CD4-positive, alpha-beta T cell treated with Interferon gamma for 1 hour (primary cell): Measurements from ENCODE around the gene PIEZO1.

ENCODE experiments used
- DNase-seq: peaks from one replicate; pipeline ENCODE4 v3.0.0-alpha.2; 2020

PIEZO1 gene

GRCh38 chr16:88816736-88817535 lies 31.9 kb upstream of the PIEZO1 start:
- no peak for DNase-seq

DNA sequence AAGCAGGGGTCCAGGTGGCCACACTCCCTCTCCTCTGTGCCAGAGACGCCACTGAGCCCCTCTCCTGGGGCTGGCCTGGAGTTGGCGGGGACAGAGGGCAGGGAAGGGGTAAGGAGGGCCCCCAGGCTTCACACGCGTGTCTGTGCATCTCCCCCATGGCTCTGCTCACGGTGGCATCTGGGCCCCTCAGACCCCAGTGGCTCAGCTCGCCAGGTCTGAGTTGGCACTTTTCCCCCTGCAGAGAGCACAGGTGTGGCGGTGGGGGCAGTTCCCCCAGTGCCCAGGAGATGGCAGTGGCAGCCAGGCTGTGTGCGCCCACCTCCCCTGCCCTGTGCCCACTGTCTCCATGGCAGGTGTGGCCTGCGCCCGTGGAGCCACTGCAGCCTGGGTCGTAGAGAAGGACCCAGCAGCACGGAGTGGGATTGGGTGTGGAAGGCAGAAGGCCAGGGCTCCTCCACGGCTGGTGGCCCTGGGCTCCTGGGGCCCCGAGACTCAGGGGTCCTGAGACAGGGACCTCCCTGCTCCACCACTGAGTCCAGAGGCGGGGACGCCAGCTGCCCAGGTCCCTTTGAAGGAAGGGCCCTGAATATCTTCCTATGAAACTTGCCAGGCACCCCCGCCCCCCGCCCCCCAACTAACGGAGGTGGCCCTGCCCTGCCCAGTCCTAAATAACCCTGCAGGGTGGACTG lies 31.0 kb upstream of the PIEZO1 start:
- peak; percentile 41 for DNase-seq

- DNase-seq = no peak
Observed at GRCh38 chr16:88815227-88815626, 30.2 kb upstream of the PIEZO1 start.

DNA sequence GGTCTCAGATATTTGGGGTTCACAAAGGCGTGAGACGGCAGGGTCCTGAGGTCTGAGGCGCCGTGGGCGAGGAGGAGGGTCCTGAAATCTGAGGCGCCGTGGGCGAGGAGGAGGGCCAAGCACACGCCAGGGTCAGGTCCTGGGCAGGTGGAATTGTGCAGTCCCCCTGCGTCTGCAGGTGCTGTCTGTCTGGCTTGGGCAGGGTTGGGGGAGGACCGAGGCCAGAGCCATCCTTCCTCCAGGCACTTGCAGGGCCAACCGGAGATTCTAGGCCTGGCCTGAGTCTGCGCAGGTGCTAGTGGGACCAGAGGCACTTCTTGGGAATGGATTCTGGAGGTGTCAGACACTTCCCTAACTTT lies 29.1 kb upstream of the PIEZO1 start:
- no peak for DNase-seq

GRCh38 chr16:88813269-88814143 lies 28.5 kb upstream of the PIEZO1 start:
- DNase-seq = no peak

DNA sequence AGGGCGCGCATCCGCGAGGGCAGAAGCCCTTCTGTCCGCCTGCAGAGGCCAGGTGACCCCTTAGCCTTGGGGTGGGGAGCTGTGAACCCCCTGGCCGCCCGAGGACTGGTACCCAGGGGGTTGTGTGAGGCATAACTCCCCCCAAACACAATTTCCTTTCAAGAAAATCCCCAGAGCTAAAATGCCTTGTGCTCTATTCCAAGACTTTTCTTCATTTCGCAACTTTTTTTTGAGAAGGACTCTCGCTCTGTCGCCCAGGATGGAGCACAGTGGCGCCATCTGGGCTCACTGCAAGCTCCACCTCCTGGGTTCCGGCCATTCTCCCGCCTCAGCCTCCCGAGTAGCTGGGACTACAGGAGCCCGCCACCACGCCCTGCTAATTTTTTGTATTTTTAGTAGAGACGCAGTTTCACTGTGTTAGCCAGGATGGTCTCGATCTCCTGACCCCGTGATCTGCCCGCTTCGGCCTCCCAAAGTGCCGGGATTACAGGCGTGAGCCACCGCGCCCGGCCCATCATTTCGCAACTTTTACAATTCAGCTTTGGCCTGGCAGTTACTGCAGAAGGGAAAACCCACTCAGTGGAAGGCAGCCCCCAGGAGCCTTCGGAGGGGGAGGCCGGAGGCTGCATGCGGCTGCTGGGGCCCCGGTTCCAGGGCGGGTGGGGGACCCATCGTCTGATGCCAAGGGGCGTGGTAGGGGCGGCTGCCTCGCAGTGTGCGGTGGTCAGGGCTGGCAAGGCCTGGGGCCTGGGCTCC lies 27.7 kb upstream of the PIEZO1 start:
- DNase-seq = peak; percentile 16

DNA sequence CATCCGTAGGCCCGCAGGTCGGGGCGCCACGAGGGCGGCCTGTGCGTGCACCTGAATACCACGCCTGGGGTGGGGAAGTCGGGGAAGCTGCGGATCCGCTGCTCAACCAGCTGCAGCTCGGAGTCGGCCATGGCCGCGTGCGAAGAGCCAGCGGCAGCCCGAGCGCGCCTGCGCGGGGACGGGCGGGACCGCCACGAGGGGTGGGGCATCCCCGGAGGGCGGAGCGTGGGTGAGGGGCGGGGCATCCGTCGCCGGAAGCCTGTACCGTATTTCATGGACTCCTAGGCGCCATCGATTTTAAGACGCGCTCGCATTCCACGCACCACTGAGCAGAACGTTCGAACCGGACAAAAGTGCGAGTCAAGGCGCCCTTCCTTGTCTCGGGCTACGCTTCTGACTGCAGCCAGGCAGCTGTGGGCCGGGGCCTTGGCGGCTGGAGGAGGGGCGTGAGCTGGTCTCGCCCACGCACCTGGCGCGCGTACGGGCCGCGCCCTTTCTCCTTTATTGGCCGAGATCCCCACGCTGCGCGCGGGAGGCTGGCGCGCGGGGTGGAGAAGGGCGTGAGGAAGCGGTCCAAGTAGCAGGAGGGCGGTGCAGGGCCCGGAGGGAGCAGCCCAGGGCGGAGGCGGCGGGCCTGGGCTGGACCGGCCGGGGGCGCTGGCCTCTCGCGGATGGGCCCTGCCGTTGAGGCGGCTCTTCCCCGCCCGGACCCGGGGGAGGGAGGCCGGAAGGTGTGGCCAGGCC lies 26.9 kb upstream of the PIEZO1 start, which contains the start of gene APRT:
Gene APRT (minus strand): TSS at position 160 of the 744 bp plus-strand sequence. CDS start 29 bp downstream, at position 131.
- peak; percentile 94 for DNase-seq

GRCh38 chr16:88810912-88811768 lies 26.1 kb upstream of the PIEZO1 start:
- peak; percentile 63 for DNase-seq

- DNase-seq = peak; percentile 29
Observed at GRCh38 chr16:88810166-88810911, 25.3 kb upstream of the PIEZO1 start.

GRCh38 chr16:88809676-88810165 lies 24.7 kb upstream of the PIEZO1 start:
- no peak for DNase-seq

DNA sequence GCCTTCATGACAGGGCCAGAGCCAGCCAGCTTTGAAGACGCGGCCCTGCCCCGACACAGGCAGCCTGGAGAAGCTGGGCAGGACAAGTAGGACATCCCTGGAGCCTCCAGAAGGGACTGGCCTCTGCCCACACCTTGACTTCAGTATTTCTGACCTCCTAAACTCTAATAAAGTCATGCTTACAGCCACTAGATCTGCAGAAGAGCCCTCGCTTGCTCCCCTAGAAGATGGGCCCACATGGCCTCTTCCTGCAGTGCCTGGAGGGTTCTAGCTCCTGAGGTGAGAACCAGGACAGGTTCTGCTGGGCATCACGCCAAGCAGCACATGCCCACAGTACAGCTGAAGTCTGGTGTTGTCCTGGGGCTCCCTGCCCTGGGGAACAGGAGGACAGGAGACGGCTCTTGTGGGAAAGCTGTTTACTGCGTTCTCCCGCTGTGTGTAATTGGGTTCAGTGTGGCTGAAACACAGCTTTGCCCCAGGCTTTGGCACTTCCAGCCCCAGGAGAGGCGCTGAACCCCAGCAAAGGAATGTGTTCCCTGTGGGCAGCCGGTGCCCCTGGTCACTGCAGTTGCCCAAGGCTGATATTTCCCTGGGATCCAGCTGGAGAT lies 24.2 kb upstream of the PIEZO1 start:
- no peak for DNase-seq

DNA sequence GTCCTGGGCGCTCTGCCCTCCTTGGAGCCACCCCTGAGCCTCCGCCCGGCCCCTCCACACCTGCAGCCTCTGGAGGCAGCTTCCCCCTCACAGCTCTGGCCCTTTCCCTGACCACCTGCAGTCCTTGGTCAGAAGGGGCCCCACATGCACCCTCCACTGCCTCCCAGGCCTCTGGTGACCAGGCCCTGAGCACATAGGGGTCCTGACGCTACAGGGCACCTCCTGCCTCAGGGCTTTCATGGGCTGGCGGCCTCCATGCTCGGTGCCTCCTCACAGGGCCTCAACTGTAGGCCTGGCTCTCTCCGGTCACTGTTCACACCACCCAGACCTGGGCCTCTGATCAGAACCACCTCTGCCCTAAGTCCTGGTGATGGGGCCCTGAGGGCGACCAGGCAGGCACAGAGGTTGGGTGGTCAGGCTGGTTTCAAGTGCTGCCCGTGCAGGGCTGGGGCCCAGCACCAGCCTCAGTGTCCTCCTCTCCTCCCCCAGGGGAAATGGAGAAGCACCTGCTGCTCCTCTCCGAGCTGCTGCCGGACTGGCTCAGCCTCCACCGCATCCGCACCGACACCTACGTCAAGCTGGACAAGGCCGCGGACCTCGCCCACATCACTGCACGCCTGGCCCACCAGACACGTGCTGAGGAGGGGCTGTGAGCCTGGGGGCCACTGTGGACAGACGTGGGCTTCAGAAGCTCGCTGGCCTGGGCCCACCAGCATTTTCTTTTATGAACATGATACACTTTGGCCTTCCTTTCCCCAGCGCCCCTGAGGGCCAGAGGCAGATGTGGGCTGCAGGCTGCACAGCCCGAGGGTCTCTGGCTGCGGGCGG lies 22.8 kb upstream of the PIEZO1 start:
- no peak for DNase-seq

- DNase-seq = no peak
Observed at GRCh38 chr16:88807142-88807625, 22.2 kb upstream of the PIEZO1 start.

DNA sequence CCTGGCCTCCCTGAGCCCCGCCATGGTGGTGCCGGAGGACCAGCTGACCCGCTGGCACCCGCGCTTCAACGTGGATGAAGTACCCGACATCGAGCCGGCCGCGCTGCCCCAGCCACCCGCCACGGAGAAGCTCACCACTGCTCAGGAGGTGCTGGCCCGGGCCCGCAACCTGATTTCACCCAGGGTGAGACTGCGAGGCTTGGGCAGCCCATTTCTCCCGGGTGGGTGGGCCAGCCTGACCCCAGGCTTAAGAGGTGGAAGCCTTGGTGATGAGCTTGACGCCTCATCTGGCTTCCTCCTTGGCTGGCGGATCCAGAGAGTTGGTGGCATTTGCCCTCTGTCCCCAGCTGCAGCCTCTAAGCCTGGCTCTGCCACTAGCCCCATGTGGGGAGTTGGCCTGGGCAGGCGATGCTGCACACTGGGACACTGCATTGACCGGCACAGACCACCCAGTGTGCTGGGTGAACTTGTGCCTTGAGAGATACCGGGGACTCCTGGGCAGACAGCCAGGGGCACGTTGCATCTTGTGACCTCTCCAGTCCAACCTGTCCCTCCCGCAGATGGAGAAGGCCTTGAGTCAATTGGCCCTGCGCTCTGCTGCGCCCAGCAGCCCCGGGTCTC lies 21.6 kb upstream of the PIEZO1 start:
- DNase-seq = no peak

- DNase-seq = no peak
Observed at GRCh38 chr16:88805887-88806393, 20.9 kb upstream of the PIEZO1 start.

- DNase-seq = no peak
Observed at GRCh38 chr16:88805340-88805715, 20.3 kb upstream of the PIEZO1 start.

GRCh38 chr16:88804552-88805339 lies 19.7 kb upstream of the PIEZO1 start:
- DNase-seq = no peak
